Measurements from ENCODE around the gene IMMP2L.

- TF ChIP-seq, protein P1, sequence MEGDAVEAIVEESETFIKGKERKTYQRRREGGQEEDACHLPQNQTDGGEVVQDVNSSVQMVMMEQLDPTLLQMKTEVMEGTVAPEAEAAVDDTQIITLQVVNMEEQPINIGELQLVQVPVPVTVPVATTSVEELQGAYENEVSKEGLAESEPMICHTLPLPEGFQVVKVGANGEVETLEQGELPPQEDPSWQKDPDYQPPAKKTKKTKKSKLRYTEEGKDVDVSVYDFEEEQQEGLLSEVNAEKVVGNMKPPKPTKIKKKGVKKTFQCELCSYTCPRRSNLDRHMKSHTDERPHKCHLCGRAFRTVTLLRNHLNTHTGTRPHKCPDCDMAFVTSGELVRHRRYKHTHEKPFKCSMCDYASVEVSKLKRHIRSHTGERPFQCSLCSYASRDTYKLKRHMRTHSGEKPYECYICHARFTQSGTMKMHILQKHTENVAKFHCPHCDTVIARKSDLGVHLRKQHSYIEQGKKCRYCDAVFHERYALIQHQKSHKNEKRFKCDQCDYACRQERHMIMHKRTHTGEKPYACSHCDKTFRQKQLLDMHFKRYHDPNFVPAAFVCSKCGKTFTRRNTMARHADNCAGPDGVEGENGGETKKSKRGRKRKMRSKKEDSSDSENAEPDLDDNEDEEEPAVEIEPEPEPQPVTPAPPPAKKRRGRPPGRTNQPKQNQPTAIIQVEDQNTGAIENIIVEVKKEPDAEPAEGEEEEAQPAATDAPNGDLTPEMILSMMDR (IDR thresholded peaks at IDR 0.05) = no peak
- TF ChIP-seq POLR2A (IDR thresholded peaks at IDR 0.05) (no peak), POLR2AphosphoS5 (IDR thresholded peaks at IDR 0.05) (no peak)
These were observed 181.3 kb downstream of the IMMP2L start for GRCh38 chr7:111380945-111381344.
